Astrocyte (in vitro differentiated cells and primary cell): ENCODE data around the gene KIAA0753. TPM values are rescaled to one million over a fixed set of nuclear protein-coding genes. Genes with fewer than 3 reads are reported as not detected.
"Not testable (repeated sequence)": the region's sequence is repeated elsewhere in the genome, so short reads cannot be mapped to it uniquely, and the experiment has no call there.

ENCODE experiments used
- DNase-seq: peaks from one replicate; pipeline ENCODE4 v3.0.0-alpha.2; 2010; ENCODE audit warnings: low read depth
- FAIRE-seq: peaks from 2 replicates; lab custom pipeline; 2011; peaks lifted over from hg19 to GRCh38; lab: Jason Lieb, UNC
- H2AFZ ChIP-seq: 2 replicates; pipeline ENCODE4 v1.6.0; 2012; ENCODE audit warnings: low read depth, low read length, inconsistent platforms
- H3K27ac ChIP-seq: 2 replicates; pipeline ENCODE4 v1.5.1; 2011; ENCODE audit warnings: low read depth, low read length, inconsistent platforms
- H3K27me3 ChIP-seq: 2 replicates; pipeline ENCODE4 v1.6.0; 2011; ENCODE audit warnings: low read length, inconsistent platforms; ENCODE audit not compliant: insufficient read depth
- H3K36me3 ChIP-seq: 2 replicates; pipeline ENCODE4 v1.5.1; 2011; ENCODE audit warnings: low read length, inconsistent platforms; ENCODE audit not compliant: insufficient read depth
- H3K4me1 ChIP-seq: 2 replicates; pipeline ENCODE4 v1.5.1; 2011; ENCODE audit warnings: low read length, inconsistent platforms; ENCODE audit not compliant: insufficient read depth
- H3K4me2 ChIP-seq: 2 replicates; pipeline ENCODE4 v1.6.0; 2012; ENCODE audit warnings: low read length, inconsistent platforms
- H3K4me3 ChIP-seq: 2 replicates; pipeline ENCODE4 v1.5.1; 2011; ENCODE audit warnings: low read depth, mild to moderate bottlenecking, low read length, inconsistent platforms; ENCODE audit not compliant: insufficient read depth
- H3K79me2 ChIP-seq: 2 replicates; pipeline ENCODE4 v1.6.0; 2012; ENCODE audit warnings: mild to moderate bottlenecking, low read length, inconsistent platforms; ENCODE audit not compliant: insufficient read depth
- H3K9ac ChIP-seq: 2 replicates; pipeline ENCODE4 v1.6.0; 2012; ENCODE audit warnings: mild to moderate bottlenecking, low read length, inconsistent platforms
- H3K9me3 ChIP-seq: 2 replicates; pipeline ENCODE4 v1.5.1; 2012; ENCODE audit warnings: low read depth, mild to moderate bottlenecking, low read length, inconsistent platforms; ENCODE audit not compliant: insufficient read depth
- H4K20me1 ChIP-seq: 2 replicates; pipeline ENCODE4 v1.6.0; 2012; ENCODE audit warnings: low read length, inconsistent platforms; ENCODE audit not compliant: insufficient read depth
- H3K27ac Mint-ChIP-seq: one replicate; pipeline ENCODE4 v1.8.0; 2021; ENCODE audit warnings: mild to moderate bottlenecking, mixed read lengths; ENCODE audit not compliant: unreplicated experiment
- H3K27me3 Mint-ChIP-seq: one replicate; pipeline ENCODE4 v1.8.0; 2021; ENCODE audit warnings: low read depth, mixed read lengths; ENCODE audit not compliant: unreplicated experiment
- H3K36me3 Mint-ChIP-seq: one replicate; pipeline ENCODE4 v1.8.0; 2021; ENCODE audit warnings: low read depth, mixed read lengths; ENCODE audit not compliant: unreplicated experiment
- H3K4me1 Mint-ChIP-seq: one replicate; pipeline ENCODE4 v1.8.0; 2021; ENCODE audit warnings: low read depth, mixed read lengths; ENCODE audit not compliant: unreplicated experiment
- H3K4me3 Mint-ChIP-seq: one replicate; pipeline ENCODE4 v1.8.0; 2021; ENCODE audit warnings: mild to moderate bottlenecking, moderate library complexity, mixed read lengths; ENCODE audit not compliant: unreplicated experiment
- H3K9me3 Mint-ChIP-seq: one replicate; pipeline ENCODE4 v1.8.0; 2021; ENCODE audit warnings: mild to moderate bottlenecking, mixed read lengths; ENCODE audit not compliant: unreplicated experiment
- EZH2 ChIP-seq: IDR thresholded peaks from 2 replicates; pipeline ENCODE4 v1.6.1; 2012; ENCODE audit warnings: mild to moderate bottlenecking, low read length, inconsistent platforms; ENCODE audit not compliant: insufficient read depth
- total RNA-seq: library from RNA; stranded (reverse); gene quantifications from 2 replicates; pipeline ENCODE4 v1.2.1, GENCODE V29; 2021
- TF ChIP-seq, protein P1 (sequence below): IDR thresholded peaks from 2 replicates; pipeline ENCODE4 v1.5.1; 2011; ENCODE audit warnings: low read depth, mild to moderate bottlenecking, inconsistent platforms, low read length, moderate library complexity; ENCODE audit not compliant: insufficient read depth

KIAA0753 gene
- total RNA-seq, 1 donor from 2014 or later: 25.4 TPM

DNA sequence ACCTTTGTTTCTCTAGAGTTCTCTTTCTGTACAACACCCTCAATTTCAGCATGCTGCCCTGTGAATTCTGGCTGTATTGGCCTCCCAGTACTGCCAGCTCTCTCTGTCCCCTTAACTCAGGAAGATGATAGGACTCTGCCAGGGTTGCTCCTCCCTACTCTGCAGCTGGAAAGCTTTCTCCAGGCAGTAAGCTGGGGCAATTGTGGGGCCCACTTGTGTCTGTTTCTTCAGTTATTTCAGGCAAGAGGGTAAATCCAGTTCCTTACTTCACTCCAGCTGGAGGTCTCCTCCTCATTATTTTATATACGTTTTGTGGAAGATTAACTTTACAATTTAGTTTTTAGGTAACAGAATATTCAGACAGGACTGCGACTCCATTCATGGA lies 20.9 kb upstream of the KIAA0753 start:
- Histone ChIP-seq H2AFZ (no peak overlapping the region), H3K36me3 (no peaks in the 10 kb centered on the region), H3K27ac (no peak overlapping the region), H3K9ac (no peak overlapping the region), H3K9me3 (no peaks in the 10 kb centered on the region), H3K4me3 (no peak overlapping the region), H3K79me2 (no peaks in the 10 kb centered on the region), H3K27me3 (peaks cover 25% of the 10 kb centered on the region), H4K20me1 (no peaks in the 10 kb centered on the region), H3K4me2 (no peak overlapping the region), H3K4me1 (no peaks in the 10 kb centered on the region)
- Mint-ChIP-seq H3K4me3 (no peak overlapping the region), H3K4me1 (no peaks in the 10 kb centered on the region), H3K9me3 (peaks cover 2% of the 10 kb centered on the region), H3K27me3 (peaks cover 44% of the 10 kb centered on the region), H3K36me3 (no peaks in the 10 kb centered on the region), H3K27ac (peak overlapping the region; percentile 4)
- FAIRE-seq (no peak), DNase-seq (no peak)
- TF ChIP-seq EZH2: no peak
- TF ChIP-seq, protein P1, sequence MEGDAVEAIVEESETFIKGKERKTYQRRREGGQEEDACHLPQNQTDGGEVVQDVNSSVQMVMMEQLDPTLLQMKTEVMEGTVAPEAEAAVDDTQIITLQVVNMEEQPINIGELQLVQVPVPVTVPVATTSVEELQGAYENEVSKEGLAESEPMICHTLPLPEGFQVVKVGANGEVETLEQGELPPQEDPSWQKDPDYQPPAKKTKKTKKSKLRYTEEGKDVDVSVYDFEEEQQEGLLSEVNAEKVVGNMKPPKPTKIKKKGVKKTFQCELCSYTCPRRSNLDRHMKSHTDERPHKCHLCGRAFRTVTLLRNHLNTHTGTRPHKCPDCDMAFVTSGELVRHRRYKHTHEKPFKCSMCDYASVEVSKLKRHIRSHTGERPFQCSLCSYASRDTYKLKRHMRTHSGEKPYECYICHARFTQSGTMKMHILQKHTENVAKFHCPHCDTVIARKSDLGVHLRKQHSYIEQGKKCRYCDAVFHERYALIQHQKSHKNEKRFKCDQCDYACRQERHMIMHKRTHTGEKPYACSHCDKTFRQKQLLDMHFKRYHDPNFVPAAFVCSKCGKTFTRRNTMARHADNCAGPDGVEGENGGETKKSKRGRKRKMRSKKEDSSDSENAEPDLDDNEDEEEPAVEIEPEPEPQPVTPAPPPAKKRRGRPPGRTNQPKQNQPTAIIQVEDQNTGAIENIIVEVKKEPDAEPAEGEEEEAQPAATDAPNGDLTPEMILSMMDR: no peak

GRCh38 chr17:6660805-6661463 lies 20.4 kb upstream of the KIAA0753 start:
- H3K36me3 ChIP-seq: no peaks in the 10 kb centered on the region
- no peak overlapping the region for H3K27ac ChIP-seq
- TF ChIP-seq, protein P1: no peak
- no peak for TF ChIP-seq EZH2
- Mint-ChIP-seq H3K27ac (no peak overlapping the region), H3K4me3 (no peak overlapping the region), H3K9me3 (peaks cover 2% of the 10 kb centered on the region), H3K36me3 (no peaks in the 10 kb centered on the region), H3K4me1 (no peaks in the 10 kb centered on the region), H3K27me3 (peaks cover 47% of the 10 kb centered on the region)
- H3K4me1 ChIP-seq: no peaks in the 10 kb centered on the region
- H2AFZ ChIP-seq: no peak overlapping the region
- no peak overlapping the region for H3K4me3 ChIP-seq
- DNase-seq (no peak), FAIRE-seq (no peak)
- H3K4me2 ChIP-seq: no peak overlapping the region
- no peaks in the 10 kb centered on the region for H4K20me1 ChIP-seq
- no peaks in the 10 kb centered on the region for H3K9me3 ChIP-seq
- H3K79me2 ChIP-seq: no peaks in the 10 kb centered on the region
- no peak overlapping the region for H3K9ac ChIP-seq
- peaks cover 25% of the 10 kb centered on the region for H3K27me3 ChIP-seq

DNA sequence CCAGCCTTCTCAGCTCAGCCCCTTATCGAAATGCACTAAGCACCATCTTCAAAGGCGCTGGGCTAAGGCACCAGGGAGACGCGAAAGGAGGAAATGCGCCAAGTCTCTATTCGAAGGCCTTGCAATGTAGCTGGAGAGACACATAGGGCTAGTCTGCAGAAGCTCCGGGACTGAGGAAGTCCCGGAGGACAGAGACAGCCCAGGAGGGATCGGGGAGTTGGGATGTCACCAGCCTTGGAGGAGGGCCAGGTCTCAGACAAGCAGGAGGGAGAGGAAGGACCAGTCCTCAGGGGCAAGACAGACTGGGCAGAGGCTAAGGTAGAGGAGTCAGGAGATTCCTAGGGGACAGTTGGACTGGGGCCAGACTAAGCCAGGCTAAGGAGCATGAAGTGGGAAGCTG lies 19.6 kb upstream of the KIAA0753 start:
- FAIRE-seq: no peak
- Histone ChIP-seq H4K20me1 (no peaks in the 10 kb centered on the region), H3K79me2 (no peaks in the 10 kb centered on the region), H3K9me3 (no peaks in the 10 kb centered on the region), H3K4me2 (no peak overlapping the region), H2AFZ (no peak overlapping the region), H3K9ac (no peak overlapping the region), H3K4me3 (no peak overlapping the region), H3K27ac (no peak overlapping the region), H3K4me1 (peaks cover 5% of the 10 kb centered on the region), H3K27me3 (peaks cover 30% of the 10 kb centered on the region), H3K36me3 (no peaks in the 10 kb centered on the region)
- TF ChIP-seq, protein P1: no peak
- TF ChIP-seq EZH2: no peak
- H3K4me3 Mint-ChIP-seq: no peak overlapping the region
- peaks cover 53% of the 10 kb centered on the region for H3K27me3 Mint-ChIP-seq
- H3K27ac Mint-ChIP-seq: no peak overlapping the region
- no peak for DNase-seq
- peaks cover 2% of the 10 kb centered on the region for H3K9me3 Mint-ChIP-seq
- peaks cover 2% of the 10 kb centered on the region for H3K36me3 Mint-ChIP-seq
- peaks cover 2% of the 10 kb centered on the region for H3K4me1 Mint-ChIP-seq

DNA sequence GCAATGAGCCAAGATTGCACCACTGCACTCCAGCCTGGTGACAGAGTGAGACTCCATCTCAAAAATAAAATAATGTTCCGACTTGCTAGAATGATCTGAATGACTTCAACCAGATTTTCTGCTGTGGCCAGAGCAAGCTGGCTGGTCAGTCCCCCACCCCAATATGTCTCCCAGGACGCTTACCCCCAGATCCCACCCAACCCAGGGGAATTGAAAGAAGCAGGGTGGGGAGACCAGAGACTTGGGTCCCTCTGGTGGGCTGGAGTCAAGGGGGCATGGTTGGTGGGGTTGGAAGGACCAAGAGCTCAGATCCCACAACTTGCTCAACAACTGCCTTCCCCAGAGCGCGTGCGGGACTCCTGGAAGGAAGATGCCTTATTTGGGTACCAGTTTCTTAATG lies 17.9 kb upstream of the KIAA0753 start:
- Mint-ChIP-seq H3K4me1 (peaks cover 11% of the 10 kb centered on the region), H3K4me3 (peak overlapping the region; percentile 28), H3K27me3 (peaks cover 59% of the 10 kb centered on the region), H3K27ac (peak overlapping the region; percentile 27)
- H3K27ac ChIP-seq, H3K4me3 ChIP-seq, H3K4me2 ChIP-seq, H3K9ac ChIP-seq, DNase-seq, FAIRE-seq, H3K36me3 ChIP-seq, H3K9me3 Mint-ChIP-seq, H3K36me3 Mint-ChIP-seq, H4K20me1 ChIP-seq, H3K79me2 ChIP-seq, H3K9me3 ChIP-seq, H2AFZ ChIP-seq: not testable (repeated sequence)
- Histone ChIP-seq H3K27me3 (peaks cover 44% of the 10 kb centered on the region), H3K4me1 (peaks cover 13% of the 10 kb centered on the region)
